GM23338 (cell line): ENCODE measurements around the gene KCND2.

Experiments
- EZH2 ChIP-seq: fragments of 200-600 bp; sonication (generic); IDR thresholded peaks from one replicate; pipeline ENCODE4 v1.8.0; 2017; ENCODE audit warnings: antibody characterized with exemption, mild to moderate bottlenecking, low read depth; ENCODE audit not compliant: unreplicated experiment
- EZH2phosphoT487 ChIP-seq: fragments of 200-600 bp; sonication (generic); IDR thresholded peaks from one replicate; pipeline ENCODE4 v1.8.1; 2018; ENCODE audit warnings: antibody characterized with exemption; ENCODE audit not compliant: unreplicated experiment
- TF ChIP-seq, protein P1 (sequence below), 2 experiments: fragments of 200-600 bp in 1 of 2; sonication (generic) in 1 of 2; conservative IDR thresholded peaks; 2 replicates each; pipeline versions ENCODE4 v1.5.1 to v1.6.1; 2016 to 2017; ENCODE audit warnings: antibody characterized with exemption in 2 of 2, low read depth in 2 of 2, mild to moderate bottlenecking in 2 of 2, moderate library complexity in 1 of 2
- TF ChIP-seq, protein P2 (sequence below): IDR thresholded peaks from one replicate; pipeline ENCODE4 v1.6.1; 2018; ENCODE audit warnings: antibody characterized with exemption; ENCODE audit not compliant: unreplicated experiment

DNA sequence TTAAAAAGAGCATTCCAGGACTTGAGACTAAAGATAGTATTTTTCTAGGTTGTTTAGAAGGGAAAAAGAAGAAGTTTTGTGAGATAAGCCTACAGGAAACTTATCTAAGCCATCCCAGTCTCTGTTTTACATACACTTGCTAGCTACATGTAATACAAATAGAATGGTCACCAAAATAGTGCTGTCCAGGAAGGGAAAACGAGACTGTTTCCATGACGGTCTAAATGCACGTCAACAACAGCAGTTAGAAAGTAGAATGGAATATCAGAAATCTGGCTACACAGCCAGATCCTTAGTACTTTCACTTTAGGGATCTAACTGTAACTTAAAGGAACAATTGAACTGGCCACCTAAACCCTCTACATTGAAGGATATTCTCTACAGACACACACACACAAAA, 467.4 kb downstream of the KCND2 start:
- TF ChIP-seq, protein P1, sequence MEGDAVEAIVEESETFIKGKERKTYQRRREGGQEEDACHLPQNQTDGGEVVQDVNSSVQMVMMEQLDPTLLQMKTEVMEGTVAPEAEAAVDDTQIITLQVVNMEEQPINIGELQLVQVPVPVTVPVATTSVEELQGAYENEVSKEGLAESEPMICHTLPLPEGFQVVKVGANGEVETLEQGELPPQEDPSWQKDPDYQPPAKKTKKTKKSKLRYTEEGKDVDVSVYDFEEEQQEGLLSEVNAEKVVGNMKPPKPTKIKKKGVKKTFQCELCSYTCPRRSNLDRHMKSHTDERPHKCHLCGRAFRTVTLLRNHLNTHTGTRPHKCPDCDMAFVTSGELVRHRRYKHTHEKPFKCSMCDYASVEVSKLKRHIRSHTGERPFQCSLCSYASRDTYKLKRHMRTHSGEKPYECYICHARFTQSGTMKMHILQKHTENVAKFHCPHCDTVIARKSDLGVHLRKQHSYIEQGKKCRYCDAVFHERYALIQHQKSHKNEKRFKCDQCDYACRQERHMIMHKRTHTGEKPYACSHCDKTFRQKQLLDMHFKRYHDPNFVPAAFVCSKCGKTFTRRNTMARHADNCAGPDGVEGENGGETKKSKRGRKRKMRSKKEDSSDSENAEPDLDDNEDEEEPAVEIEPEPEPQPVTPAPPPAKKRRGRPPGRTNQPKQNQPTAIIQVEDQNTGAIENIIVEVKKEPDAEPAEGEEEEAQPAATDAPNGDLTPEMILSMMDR (conservative IDR thresholded peaks at IDR 0.05; ENCODE audit: low read depth in 2 of 2), result no peak
- TF ChIP-seq EZH2, result no peak
- no peak for TF ChIP-seq EZH2phosphoT487
- TF ChIP-seq, protein P2, sequence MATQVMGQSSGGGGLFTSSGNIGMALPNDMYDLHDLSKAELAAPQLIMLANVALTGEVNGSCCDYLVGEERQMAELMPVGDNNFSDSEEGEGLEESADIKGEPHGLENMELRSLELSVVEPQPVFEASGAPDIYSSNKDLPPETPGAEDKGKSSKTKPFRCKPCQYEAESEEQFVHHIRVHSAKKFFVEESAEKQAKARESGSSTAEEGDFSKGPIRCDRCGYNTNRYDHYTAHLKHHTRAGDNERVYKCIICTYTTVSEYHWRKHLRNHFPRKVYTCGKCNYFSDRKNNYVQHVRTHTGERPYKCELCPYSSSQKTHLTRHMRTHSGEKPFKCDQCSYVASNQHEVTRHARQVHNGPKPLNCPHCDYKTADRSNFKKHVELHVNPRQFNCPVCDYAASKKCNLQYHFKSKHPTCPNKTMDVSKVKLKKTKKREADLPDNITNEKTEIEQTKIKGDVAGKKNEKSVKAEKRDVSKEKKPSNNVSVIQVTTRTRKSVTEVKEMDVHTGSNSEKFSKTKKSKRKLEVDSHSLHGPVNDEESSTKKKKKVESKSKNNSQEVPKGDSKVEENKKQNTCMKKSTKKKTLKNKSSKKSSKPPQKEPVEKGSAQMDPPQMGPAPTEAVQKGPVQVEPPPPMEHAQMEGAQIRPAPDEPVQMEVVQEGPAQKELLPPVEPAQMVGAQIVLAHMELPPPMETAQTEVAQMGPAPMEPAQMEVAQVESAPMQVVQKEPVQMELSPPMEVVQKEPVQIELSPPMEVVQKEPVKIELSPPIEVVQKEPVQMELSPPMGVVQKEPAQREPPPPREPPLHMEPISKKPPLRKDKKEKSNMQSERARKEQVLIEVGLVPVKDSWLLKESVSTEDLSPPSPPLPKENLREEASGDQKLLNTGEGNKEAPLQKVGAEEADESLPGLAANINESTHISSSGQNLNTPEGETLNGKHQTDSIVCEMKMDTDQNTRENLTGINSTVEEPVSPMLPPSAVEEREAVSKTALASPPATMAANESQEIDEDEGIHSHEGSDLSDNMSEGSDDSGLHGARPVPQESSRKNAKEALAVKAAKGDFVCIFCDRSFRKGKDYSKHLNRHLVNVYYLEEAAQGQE, result no peak
